HG03280 (cell line): Measurements from ENCODE around the gene STEAP1B.
"Not testable (repeated sequence)": the region's sequence is repeated elsewhere in the genome, so short reads cannot be mapped to it uniquely, and the experiment has no call there.

ENCODE experiments used
- ATAC-seq: cut with Tn5 transposase; IDR thresholded peaks from one replicate; pipeline ENCODE4 v1.9.1; 2021; ENCODE audit warnings: mild to moderate bottlenecking, moderate library complexity; ENCODE audit not compliant: unreplicated experiment

Gene STEAP1B

DNA sequence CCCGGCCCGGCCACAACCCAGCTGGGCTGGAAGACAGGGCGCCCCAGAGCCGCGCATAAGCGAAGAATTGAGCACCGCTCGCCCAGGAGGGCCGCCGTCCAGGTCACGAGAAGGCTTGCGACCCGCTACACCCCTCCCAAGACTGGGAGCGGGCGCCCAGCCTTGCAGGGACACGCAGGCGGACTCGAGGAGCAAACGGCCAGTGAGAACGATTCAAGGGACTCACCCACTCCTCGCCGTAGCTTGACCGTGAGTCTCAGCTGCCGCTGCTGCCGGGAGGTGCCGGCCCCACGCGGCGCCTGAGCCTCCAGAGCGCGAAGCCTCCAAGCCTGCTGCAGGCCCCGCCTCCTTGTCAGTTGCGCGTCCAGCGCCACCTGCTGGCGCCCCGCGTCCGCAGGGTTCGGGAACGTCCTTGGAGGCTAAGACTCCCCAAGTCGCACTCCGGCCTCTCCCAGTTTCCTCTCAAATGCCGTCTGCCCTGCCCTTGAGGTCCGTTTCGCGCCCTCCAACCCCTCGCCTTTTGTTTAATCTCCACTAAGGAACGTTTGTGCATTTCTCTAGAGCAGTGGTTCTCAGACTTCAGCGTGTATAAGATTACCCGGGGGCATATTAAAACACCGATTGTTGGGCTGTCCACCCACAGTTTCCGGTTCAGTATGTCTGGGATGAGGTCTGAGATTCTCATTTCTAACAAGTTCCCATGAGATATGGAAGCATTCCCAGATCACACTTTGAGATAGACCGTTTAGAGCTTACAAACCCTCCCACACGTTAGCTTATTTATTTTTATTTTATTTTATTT is at the start of gene STEAP1B:
STEAP1B (minus strand) TSS at position 301 of the 802 bp plus-strand sequence. CDS start 5,333 bp downstream, outside the sequence.
- peak; percentile 91 for ATAC-seq

DNA sequence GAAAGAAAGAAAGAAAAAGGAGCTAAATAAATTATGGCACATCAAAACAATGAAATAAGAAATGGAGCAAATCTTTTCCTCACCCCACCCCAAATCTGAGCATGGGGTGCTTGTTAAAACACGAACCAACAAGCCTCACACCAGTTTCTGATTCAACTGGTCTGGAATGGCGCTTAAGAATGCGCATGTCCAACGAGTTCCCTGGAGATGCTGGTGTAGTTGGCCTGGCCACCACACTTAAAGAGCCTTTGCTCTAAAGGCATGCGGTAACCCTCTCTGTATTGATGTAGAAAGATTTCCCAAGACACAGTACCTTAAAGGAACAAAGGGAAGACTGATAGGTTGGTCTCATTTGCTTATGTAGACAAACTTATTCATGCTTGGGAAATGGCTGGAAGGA is 49.1 kb upstream of the STEAP1B start:
- ATAC-seq, result no peak

DNA sequence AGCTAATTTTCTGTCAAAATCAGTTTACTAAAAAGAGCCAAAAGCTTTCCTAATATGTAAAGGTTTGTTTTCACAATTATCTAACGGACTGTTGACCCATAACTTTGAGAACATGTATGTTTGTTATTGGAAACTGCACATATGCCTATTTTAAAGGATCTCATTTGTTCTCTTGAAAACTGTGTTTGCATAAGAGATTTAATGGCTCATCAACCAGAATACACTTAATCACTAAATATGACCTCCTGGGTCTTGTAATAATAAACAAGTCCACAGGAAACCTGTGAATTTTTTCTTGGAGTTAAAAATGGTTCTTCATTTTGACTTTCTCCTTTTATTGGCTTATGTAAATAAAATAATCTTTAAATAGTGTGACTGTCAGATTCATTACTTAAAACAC is 48.3 kb upstream of the STEAP1B start:
- no peak for ATAC-seq

DNA sequence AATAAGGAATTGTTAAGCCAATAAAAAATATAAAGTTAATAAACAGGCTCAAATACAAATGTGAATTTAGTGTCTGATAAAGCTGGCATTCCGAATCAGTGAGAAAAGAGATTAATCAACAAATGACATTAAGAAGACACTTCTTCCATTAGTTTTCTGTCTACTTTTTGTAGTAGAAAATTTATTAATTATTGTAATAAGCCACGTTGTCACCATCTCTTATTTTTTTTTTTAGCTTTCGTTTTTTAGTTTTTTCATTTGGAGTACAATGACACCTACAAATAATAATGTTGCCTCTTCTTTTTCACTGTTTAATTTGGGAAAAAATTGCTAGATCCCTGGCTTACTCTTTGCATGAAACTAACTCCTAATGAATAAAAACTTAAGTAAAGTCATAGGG is 46.8 kb upstream of the STEAP1B start:
- ATAC-seq, result no peak

DNA sequence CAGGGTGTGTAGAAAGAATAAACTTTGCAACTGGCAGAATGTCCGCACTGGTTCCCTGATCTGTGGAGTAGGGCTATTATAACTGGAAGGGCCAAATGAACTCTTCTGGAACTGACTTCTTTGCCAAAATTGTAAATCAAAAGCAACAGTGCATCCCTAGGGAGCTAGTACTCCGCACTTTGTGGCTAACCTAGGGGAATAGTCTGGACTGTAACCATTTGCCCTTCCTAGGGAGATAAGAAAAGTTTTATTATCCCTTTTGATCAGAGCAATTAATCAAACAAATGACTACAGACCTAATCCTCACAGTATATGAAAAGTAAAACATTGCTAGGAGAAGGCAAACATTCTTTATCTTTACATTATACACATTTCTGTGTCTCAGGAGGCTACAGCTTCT is 45.5 kb upstream of the STEAP1B start:
- no peak for ATAC-seq

DNA sequence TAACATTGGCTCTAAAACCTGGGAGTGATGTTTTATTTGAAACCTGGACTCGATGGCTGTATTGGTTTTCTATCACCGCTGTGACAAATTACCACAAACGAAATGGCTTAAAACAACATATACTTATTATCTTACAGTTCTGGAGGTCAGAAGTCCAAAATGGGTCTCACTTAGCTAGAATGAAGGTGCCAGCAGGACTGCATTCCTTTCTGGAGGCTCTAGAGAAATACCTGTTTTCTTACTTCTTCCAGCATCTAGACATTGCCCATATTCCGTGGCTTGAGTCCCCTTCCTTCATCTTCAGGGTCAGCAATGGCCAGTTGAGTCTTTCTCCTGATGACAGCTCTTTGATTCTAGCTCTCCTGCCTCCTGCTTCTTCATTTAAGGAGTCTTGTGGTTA is 44.3 kb upstream of the STEAP1B start:
- ATAC-seq, result no peak

DNA sequence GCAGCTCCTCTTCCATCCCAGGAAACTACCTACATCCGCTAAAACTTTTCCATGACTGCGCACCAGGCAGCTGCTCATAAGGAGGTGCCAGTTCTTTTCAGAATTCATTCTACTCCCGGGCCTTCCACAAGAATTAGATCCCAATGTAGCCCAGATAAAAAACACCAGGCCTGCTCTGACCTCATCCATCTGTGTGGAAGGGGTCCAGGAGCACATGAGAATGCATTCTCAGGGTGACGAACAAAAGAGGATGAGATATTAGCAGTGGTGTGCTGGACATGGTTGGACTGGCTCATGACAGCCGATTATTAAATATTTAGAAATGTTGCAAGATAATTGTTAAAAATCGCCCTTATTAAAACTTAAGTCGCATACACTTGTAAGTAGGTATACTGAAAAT is 43.2 kb upstream of the STEAP1B start:
- no peak for ATAC-seq

DNA sequence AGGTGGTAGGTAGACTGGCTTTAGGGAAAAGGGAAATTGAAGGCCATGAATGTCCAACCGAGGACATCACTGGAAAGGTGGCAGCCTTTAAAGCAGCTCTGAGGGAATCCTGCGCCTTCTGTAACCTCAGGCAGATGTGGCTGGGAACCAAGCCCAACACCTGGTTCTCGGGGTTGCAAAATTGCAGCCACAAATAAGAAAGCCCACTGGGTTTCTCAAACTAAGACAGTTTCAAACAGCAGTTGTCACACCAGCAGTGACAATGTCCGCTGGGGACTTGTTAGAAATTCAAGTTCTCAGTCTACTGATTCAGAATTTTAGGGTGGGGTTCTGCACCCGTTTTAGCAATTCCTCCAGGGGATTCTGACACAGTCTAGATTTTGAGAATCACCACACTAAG is 42.7 kb upstream of the STEAP1B start:
- no peak for ATAC-seq

DNA sequence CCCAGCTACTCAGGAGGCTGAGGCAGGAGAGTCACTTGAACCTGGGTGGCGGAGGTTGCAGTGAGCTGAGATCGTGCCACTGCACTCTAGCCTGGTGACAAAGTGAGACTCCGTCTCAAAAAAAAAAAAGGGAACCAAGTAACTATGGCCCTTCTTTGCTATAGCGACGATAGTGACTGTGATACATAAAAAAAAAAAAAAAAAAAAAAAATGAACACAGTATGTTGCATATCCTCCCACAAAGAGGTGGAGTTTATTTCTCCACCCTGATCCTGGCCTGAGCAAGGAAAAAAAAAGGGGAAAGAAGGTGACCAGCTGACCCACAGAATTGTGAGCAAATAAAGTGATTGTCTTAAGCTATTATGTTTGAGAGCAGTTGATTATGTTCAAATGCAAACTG is 42.3 kb upstream of the STEAP1B start:
- no peak for ATAC-seq

DNA sequence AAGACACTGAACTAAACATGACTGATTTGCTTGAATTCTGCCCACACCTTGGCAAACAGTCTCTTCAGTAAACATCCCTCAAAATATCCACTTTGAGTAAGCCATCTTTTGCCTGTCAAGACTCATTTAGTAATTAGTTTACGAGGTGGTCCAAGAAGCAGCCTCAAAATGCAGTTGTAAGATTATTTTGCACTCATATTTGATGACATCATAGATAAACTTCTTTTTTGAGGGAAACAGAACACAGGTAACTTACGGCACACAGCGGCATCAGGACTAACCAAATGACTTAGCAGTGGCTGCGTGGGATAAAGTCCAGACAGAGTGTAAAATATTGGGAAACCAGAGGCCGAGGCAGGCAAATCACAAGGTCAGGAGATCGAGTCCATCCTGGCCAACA is 41.8 kb upstream of the STEAP1B start:
- no peak for ATAC-seq

DNA sequence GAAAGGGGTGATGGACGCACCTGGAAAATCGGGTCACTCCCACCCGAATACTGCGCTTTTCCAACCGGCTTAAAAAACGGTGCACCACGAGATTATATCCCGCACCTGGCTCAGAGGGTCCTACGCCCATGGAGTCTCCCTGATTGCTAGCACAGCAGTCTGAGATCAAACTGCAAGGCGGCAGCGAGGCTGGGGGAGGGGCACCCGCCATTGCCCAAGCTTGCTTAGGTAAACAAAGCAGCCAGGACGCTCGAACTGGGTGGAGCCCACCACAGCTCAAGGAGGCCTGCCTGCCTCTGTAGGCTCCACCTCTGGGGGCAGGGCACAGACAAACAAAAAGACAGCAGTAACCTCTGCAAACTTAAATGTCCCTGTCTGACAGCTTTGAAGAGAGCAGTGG is 28.5 kb upstream of the STEAP1B start:
- ATAC-seq, result not testable (repeated sequence)

DNA sequence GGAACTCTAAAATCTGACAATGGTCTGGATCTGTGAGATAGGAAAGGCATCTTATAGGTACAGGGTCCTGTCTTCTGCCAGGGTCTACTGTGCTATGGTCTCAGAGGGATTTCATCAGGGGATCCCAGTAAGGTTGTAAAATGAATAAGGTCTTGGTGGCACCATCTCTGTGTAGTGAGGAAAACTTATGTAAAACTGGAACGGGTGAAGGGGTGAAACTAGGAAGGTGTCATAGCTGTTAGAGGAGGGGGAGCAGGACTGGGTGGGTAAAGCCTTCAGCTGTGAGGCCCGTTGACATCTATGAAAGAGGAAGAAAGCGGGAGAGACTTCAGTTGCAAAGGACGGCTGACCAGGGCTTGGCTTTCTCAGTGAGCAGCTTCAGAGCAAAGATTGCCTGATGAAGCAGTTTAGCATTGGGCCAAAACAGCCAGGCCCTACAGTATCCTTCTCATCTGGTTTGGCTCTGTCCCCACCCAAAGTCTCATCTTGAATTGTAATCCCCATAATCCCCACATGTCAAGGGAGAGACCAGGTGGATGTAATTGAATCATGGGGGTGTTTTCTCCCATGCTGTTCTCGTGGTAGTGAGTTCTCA is 24.5 kb upstream of the STEAP1B start:
- not testable (repeated sequence) for ATAC-seq

DNA sequence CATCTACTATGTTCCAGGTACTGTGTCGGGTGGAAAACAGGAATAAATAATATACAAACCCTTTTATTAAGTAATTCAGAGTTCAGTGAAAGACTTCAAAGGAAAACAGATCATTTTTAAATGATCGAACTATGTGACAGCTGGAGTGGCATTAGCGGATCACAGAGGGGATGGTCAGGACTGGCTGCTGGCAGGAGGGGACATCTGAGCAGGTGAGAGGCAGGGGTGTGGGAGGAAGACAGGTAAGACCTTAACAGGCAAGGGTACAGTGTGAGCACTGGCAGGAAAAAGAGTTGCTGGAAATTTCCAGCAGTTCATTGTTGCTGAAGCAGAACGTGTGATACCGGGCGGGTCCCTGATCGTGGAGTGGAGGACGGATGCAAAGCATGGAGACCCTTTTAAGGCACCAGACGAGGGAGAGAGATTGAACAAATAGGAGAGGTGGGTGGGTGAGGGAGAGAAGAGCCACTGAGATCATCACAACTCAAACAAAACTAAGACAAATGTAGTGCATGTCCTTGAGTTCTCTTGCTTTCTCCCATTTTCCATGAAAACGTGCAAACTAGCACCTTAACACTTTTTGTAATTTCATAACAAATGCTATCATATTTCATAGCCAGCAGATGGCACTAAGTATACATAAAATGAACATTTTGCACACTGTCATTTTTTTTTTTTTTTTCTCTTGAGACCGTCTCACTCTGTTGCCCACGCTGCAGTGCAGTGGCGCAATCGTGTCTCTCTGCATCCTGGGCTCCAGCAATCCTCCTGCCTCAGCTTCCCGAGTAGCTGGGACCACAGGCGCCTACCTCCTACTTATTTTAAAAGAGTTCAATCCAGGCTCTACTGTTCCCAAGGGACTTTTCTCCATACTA is 23.7 kb upstream of the STEAP1B start:
- not testable (repeated sequence) for ATAC-seq

DNA sequence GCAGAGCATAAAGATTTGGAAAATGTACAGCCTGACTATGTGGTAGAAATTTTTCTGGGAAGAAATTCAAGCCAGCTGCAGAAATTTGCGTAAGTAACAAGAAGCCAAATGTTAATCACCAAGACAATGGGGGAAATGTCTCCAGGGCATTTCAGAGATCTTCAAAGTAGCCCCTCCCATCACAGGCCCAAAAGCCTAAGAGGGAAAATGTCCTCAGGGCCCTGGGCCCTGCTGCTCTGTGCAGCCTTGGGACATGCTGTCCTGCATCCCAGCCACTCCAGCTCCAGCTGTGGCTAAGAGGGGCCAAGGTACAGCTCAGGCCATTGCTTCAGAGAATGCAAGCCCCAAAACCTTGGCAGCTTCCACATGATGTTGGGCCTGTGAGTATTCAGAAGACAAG is 19.6 kb upstream of the STEAP1B start:
- ATAC-seq, result not testable (repeated sequence)

DNA sequence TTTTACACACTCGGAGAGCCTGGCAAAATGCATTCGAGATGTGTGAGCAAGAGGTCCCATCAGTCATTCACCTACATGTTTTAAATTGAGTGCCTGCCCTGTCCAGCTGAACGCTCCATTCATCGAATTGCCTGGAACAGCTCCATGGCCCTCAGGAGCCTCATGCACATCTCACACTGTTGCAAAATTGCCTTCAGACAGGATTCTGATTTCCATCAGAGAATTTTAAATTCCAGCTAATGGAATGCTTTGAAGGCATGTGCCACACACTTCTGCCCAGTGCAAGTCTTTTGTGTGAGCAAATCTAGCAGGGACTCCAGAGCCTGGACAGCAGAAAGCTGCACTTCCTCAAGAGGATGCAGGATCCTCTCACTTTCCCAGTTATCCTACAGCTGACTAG is 17.0 kb upstream of the STEAP1B start:
- not testable (repeated sequence) for ATAC-seq

DNA sequence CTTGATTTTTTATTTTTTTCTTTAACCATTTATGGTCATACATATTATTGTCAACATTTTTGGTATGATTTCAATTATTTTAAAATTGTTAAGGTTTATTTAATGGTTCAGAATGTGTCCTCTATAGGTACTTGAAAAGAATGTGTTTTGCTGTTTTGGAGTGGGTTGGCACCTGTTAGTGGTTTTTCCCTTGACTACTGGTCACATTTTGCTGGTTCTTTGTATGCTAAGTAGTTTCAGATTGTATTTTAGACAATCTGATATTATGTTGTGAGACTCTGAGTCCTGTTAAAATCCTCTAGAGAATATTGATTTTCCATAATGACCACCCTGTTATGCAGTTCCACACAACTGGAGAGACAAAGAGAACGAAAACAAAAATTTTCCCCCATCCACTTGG is 15.0 kb upstream of the STEAP1B start:
- not testable (repeated sequence) for ATAC-seq

DNA sequence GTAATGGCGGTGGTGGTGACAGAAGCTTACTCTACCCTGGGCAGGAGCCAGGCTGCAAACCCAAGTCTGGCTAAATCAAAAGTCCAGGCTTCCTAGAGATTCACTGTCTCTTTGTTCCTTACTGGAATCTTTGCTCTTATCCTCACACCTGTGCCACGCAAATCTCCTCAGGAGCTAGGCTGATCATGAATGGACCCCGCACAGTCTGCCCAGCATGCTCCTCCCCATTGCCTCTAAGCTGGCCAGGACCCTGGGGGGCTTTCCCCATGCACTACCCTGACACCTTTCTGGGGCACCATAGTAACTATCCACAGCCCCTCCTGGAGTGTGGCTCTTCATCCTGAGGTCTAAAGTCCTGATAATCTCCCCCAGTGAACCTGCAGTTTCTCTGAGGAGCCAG is 7.3 kb upstream of the STEAP1B start:
- ATAC-seq, result not testable (repeated sequence)

DNA sequence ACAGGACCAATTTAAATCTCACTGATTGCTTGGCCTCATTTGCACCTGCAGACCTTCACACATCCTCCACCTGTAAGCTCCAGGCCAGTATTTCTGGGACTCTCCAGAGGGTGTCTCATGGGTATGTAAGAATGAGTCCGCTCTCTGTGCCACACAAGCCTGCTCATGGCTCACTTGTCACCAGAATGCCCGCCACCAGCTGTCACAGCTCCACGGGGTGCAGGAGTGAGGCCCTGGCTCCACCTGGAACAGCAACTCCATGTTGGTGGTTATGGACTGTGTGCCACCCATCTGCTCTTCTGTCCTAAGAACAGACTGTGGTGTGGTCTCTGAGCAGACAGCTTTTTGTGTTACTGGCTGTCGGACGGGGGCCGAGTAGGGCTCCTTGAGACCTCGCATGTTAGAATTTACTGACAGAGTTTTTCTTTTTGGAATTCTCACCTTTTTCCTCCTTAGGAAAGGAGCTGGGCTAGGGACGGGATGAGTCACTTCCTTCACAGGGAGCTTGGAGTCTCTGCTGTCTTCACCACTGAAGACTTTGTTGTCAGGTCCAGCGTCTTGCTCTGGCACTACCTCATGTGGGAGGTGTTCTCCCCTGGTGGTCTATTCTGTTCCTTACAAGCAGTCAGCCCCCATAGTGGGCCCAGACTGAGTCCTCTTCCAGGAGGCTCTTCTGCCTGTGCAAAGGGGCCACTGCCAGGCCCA is 6.5 kb upstream of the STEAP1B start:
- not testable (repeated sequence) for ATAC-seq

DNA sequence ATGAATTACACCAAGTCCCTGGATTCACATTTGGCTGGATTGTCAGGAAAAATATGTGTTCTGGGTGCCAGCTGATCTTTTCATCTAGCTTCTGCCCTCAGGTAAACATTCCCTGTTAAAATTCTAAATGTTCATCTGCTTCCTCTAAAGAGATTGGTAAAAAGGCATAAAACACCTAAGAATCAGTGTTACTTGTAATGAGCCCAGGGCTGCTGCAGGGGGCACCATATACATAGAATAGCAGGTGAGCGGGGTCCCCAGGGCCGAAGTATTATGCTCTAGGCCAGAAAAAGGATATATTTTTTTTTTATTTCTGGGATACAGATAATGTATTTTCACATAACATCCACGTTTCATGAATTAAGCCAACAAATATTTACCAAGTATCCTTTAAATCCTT is 4.5 kb upstream of the STEAP1B start:
- not testable (repeated sequence) for ATAC-seq

DNA sequence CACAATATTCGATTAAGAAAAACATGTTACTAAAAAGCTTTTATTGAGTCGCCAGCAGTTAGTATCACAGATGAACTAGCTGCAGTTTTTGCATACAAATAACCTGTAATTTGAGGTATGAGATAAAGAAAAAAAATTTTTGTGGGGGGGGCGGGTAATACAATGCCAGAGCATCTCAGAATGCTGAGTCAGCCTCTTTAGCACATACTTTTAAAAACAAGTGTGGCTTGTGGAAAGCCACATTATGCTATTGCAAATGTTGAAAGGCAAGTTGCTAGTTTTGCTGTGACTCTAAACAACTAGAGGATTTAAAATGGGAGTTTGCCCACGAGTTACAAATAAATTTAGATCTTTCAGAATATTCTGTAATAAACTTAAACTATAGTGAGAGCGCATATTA is 2.1 kb upstream of the STEAP1B start:
- not testable (repeated sequence) for ATAC-seq

DNA sequence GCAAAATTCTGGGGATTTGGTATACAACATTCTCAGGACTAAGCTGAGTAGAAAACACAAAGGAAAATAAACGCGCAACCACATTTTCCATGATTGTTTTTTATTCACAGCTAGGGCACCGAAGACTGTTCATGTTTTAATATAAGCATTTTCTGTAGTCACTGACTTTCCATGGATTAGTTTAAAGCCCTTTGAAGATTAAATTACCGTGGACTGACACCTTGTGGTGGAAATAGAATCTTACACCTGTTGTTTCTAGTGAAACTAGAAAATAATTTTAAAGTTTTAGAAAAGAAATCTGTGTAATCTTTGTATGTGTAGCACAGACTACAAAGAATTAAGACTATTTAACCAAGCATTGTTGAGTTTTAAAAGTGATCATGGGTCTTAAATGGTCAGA is 1.3 kb upstream of the STEAP1B start:
- not testable (repeated sequence) for ATAC-seq
